ENCODE results near the gene EHD4. TPM values are rescaled to one million over a fixed set of nuclear protein-coding genes. Genes with fewer than 3 reads are reported as not detected.

The EHD4 gene
- polyA plus RNA-seq, 3 donors, result 12.8 to 16.0 (median 14.2) TPM

DNA sequence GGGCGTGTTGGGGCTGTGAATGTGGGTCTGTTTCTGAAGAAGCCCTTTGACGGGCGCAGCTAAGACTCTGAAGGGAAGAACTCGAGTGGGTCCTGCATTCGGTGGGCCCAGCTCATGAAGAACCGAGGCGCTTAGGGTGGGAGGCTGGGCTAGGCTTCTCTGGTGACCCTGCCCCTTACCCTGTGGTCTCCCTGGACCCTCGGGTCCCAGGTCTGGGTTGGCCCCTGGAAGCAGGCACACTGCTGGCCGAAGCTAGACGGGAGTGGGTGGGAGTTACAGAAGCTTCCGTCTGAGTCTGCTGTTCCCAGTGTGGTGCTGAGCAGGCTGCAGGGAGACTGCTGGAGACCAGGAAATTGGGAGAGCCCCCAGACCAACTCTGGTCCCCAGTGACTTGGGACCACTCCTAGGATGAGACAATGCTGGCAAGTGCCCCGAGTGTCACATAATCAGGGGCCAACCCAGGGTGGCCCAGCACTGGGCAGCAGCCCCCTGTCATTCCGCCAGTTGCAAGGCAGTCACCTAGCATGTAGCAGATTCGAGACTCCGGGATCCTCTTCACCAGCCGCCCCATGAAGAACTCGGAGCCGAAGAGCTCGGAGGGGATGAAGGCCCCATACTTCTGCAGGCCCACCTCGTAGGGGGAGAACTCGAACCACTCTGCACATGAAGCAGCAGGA is 16.7 kb upstream of the EHD4 start:
- H3K36me3 ChIP-seq (replicated peaks in 1 of 2; ENCODE audit: control insufficient read depth in 1 of 2, insufficient read depth in 2 of 2, low read length in 2 of 2), result no peaks in the 10 kb centered on the region
- Mint-ChIP-seq H3K4me3 (no peak overlapping the region), H3K36me3 (no peaks in the 10 kb centered on the region), H3K27ac (peak overlapping the region in 1 of 7 donors; percentile 31), H3K27me3 (ENCODE audit: low read depth in 3 of 3) (peaks cover 1 to 8% (median 4%) of the 10 kb centered on the region in 3 donors), H3K4me1 (peaks cover 4% of the 10 kb centered on the region), H3K9me3 (no peaks in the 10 kb centered on the region)
- H3K4me3 ChIP-seq (replicated peaks in 1 of 3; ENCODE audit: low read depth in 2 of 3, low read length in 3 of 3), result no peak overlapping the region
- TF ChIP-seq, protein P1, sequence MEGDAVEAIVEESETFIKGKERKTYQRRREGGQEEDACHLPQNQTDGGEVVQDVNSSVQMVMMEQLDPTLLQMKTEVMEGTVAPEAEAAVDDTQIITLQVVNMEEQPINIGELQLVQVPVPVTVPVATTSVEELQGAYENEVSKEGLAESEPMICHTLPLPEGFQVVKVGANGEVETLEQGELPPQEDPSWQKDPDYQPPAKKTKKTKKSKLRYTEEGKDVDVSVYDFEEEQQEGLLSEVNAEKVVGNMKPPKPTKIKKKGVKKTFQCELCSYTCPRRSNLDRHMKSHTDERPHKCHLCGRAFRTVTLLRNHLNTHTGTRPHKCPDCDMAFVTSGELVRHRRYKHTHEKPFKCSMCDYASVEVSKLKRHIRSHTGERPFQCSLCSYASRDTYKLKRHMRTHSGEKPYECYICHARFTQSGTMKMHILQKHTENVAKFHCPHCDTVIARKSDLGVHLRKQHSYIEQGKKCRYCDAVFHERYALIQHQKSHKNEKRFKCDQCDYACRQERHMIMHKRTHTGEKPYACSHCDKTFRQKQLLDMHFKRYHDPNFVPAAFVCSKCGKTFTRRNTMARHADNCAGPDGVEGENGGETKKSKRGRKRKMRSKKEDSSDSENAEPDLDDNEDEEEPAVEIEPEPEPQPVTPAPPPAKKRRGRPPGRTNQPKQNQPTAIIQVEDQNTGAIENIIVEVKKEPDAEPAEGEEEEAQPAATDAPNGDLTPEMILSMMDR (IDR thresholded peaks at IDR 0.05), result no peak
- H4K20me1 ChIP-seq (ENCODE audit: insufficient read depth, low read length), result no peaks in the 10 kb centered on the region
- H2AFZ ChIP-seq (ENCODE audit: insufficient read depth, low read depth, low read length, poor library complexity, severe bottlenecking), result peak overlapping the region; percentile 2
- no peaks in the 10 kb centered on the region for H3K4me1 ChIP-seq (ENCODE audit: control insufficient read depth in 1 of 2, insufficient read depth in 2 of 2, low read length in 2 of 2)
- no peaks in the 10 kb centered on the region for H3K27me3 ChIP-seq (ENCODE audit: control insufficient read depth in 2 of 2, insufficient read depth in 2 of 2, low read length in 2 of 2)
- DNase-seq, result no peak
- H3K27ac ChIP-seq (ENCODE audit: low read depth in 1 of 2, low read length in 2 of 2), result no peak overlapping the region
- no peaks in the 10 kb centered on the region for H3K79me2 ChIP-seq (ENCODE audit: insufficient read depth, low read length)
- intact Hi-C loops (cut with micrococcal nuclease), result loop anchor here (1.0 to 10.0 kb wide), 6 partner anchors 68 to 148 kb away; no protein-coding TSS in a partner anchor
- 80% methylated on average over 21 of the region's 21 CpGs for WGBS (ENCODE audit: insufficient coverage)
- H3K4me2 ChIP-seq (replicated peaks; ENCODE audit: extremely low read depth, low read length, poor library complexity, severe bottlenecking), result no peak overlapping the region
- H3K9me3 ChIP-seq (replicated peaks in 1 of 2; ENCODE audit: control insufficient read depth in 1 of 2, insufficient read depth in 1 of 2, low read length in 2 of 2), result no peaks in the 10 kb centered on the region
- H3K9ac ChIP-seq (ENCODE audit: insufficient read depth, low read length, poor library complexity, severe bottlenecking), result no peak overlapping the region

DNA sequence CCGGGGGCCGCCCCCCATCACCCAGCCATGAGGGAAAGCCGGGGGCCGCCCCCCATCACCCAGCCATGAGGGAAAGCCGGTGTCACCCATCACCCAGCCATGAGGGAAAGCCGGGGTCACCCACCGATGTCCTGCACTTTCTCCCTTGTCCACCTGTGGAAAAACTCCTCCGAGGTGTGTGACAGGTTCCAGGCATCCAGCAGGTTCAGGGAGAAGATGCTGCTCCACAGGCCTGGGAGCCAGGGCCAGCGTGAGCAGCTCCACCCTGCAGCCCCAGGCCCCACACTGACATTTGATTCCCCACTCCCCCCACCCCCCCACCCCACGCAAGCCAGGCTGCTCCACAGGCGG is 15.5 kb upstream of the EHD4 start:
- Mint-ChIP-seq H3K9me3 (no peaks in the 10 kb centered on the region), H3K36me3 (no peaks in the 10 kb centered on the region), H3K4me1 (peaks cover 4% of the 10 kb centered on the region), H3K27me3 (ENCODE audit: low read depth in 3 of 3) (peaks cover 1 to 8% (median 4%) of the 10 kb centered on the region in 3 donors), H3K27ac (no peak overlapping the region), H3K4me3 (no peak overlapping the region)
- Histone ChIP-seq H2AFZ (ENCODE audit: insufficient read depth, low read depth, low read length, poor library complexity, severe bottlenecking) (no peak overlapping the region), H3K4me1 (ENCODE audit: control insufficient read depth in 1 of 2, insufficient read depth in 2 of 2, low read length in 2 of 2) (no peaks in the 10 kb centered on the region), H4K20me1 (ENCODE audit: insufficient read depth, low read length) (no peaks in the 10 kb centered on the region), H3K79me2 (ENCODE audit: insufficient read depth, low read length) (no peaks in the 10 kb centered on the region), H3K9ac (ENCODE audit: insufficient read depth, low read length, poor library complexity, severe bottlenecking) (no peak overlapping the region), H3K4me2 (replicated peaks; ENCODE audit: extremely low read depth, low read length, poor library complexity, severe bottlenecking) (no peak overlapping the region), H3K4me3 (replicated peaks in 1 of 3; ENCODE audit: low read depth in 2 of 3, low read length in 3 of 3) (no peak overlapping the region), H3K27ac (ENCODE audit: low read depth in 1 of 2, low read length in 2 of 2) (no peak overlapping the region), H3K27me3 (ENCODE audit: control insufficient read depth in 2 of 2, insufficient read depth in 2 of 2, low read length in 2 of 2) (no peaks in the 10 kb centered on the region), H3K36me3 (replicated peaks in 1 of 2; ENCODE audit: control insufficient read depth in 1 of 2, insufficient read depth in 2 of 2, low read length in 2 of 2) (no peaks in the 10 kb centered on the region), H3K9me3 (replicated peaks in 1 of 2; ENCODE audit: control insufficient read depth in 1 of 2, insufficient read depth in 1 of 2, low read length in 2 of 2) (no peaks in the 10 kb centered on the region)
- no peak for DNase-seq
- WGBS (ENCODE audit: insufficient coverage), result 95% methylated on average over 4 of the region's 11 CpGs
- TF ChIP-seq, protein P1 (IDR thresholded peaks at IDR 0.05), result no peak
- intact Hi-C loops (cut with micrococcal nuclease), result loop anchor here (2.0 to 10.0 kb wide), 5 partner anchors 69 to 149 kb away; no protein-coding TSS in a partner anchor

All from CD14-positive monocyte (primary cell).